ENCODE results near the gene CPT2. TPM values are rescaled to one million over a fixed set of nuclear protein-coding genes. Genes with fewer than 3 reads are reported as not detected.
A peak's percentile ranks its signal among the peaks of the same experiment; 100 is the strongest.

CPT2 gene
- total and polyA plus RNA-seq, 2 of the 13 experiments (the other 11 are each of a cell fraction or from before 2014, with no cell fraction given) = 12.6 to 14.6 TPM

DNA sequence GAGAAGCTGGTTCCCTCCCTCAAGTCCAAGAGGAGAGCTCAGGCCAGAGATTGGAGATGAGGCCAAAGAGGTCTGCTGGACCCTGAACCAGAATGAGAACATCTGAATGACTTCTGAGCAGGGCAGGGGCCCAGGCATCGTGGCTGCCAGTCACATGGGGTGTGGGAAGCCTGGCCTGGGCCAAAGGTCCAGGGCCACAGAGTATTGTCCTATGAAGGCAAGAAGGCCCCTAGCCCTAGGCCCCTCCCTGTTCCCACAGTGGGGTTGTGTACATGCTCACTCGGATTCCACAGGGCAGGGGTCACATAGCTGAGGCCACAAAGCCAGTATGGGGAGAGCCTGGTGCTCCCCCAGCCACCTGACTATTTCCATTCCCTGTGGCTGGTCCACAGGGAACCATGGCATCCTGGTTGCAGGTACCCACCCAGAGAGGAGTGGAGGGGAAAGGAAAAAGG is 35.7 kb upstream of the CPT2 start (continued):
- no peak for TF ChIP-seq ZNF577 (CRISPR knock-in tag; IDR thresholded peaks at IDR 0.05; ENCODE audit: borderline replicate concordance, low read depth)
- peak; percentile 93 for TF ChIP-seq KDM3A (CRISPR knock-in tag; IDR thresholded peaks at IDR 0.05; ENCODE audit: low read depth)
- TF ChIP-seq ZNF446 (CRISPR knock-in tag; IDR thresholded peaks at IDR 0.05) = no peak
- TF ChIP-seq, protein P1, sequence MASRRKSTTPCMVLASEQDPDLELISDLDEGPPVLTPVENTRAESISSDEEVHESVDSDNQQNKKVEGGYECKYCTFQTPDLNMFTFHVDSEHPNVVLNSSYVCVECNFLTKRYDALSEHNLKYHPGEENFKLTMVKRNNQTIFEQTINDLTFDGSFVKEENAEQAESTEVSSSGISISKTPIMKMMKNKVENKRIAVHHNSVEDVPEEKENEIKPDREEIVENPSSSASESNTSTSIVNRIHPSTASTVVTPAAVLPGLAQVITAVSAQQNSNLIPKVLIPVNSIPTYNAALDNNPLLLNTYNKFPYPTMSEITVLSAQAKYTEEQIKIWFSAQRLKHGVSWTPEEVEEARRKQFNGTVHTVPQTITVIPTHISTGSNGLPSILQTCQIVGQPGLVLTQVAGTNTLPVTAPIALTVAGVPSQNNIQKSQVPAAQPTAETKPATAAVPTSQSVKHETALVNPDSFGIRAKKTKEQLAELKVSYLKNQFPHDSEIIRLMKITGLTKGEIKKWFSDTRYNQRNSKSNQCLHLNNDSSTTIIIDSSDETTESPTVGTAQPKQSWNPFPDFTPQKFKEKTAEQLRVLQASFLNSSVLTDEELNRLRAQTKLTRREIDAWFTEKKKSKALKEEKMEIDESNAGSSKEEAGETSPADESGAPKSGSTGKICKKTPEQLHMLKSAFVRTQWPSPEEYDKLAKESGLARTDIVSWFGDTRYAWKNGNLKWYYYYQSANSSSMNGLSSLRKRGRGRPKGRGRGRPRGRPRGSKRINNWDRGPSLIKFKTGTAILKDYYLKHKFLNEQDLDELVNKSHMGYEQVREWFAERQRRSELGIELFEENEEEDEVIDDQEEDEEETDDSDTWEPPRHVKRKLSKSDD (CRISPR knock-in tag; IDR thresholded peaks at IDR 0.05; ENCODE audit: low read depth) = peak; percentile 68; the same call in 1 of the 2 replicates
- no peak for TF ChIP-seq CHCHD3 (CRISPR knock-in tag; IDR thresholded peaks at IDR 0.05)
- no peak for TF ChIP-seq RORA (CRISPR knock-in tag; IDR thresholded peaks at IDR 0.05)
- no peak for TF ChIP-seq PRPF4 (IDR thresholded peaks at IDR 0.05; ENCODE audit: low read depth, low read length, poor library complexity, severe bottlenecking)
- TF ChIP-seq, protein P2, sequence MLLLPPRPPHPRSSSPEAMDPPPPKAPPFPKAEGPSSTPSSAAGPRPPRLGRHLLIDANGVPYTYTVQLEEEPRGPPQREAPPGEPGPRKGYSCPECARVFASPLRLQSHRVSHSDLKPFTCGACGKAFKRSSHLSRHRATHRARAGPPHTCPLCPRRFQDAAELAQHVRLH (CRISPR knock-in tag; IDR thresholded peaks at IDR 0.05; ENCODE audit: borderline replicate concordance, low read depth) = peak; percentile 93; the same call in 1 of the 2 replicates
- TF ChIP-seq ZBTB21 (CRISPR knock-in tag; IDR thresholded peaks at IDR 0.05) = no peak
- TF ChIP-seq ZSCAN31 (CRISPR knock-in tag; IDR thresholded peaks at IDR 0.05; ENCODE audit: low read depth) = peak; percentile 94
- no peak for TF ChIP-seq MAFG (CRISPR knock-in tag; IDR thresholded peaks at IDR 0.05)
- TF ChIP-seq, protein P3, sequence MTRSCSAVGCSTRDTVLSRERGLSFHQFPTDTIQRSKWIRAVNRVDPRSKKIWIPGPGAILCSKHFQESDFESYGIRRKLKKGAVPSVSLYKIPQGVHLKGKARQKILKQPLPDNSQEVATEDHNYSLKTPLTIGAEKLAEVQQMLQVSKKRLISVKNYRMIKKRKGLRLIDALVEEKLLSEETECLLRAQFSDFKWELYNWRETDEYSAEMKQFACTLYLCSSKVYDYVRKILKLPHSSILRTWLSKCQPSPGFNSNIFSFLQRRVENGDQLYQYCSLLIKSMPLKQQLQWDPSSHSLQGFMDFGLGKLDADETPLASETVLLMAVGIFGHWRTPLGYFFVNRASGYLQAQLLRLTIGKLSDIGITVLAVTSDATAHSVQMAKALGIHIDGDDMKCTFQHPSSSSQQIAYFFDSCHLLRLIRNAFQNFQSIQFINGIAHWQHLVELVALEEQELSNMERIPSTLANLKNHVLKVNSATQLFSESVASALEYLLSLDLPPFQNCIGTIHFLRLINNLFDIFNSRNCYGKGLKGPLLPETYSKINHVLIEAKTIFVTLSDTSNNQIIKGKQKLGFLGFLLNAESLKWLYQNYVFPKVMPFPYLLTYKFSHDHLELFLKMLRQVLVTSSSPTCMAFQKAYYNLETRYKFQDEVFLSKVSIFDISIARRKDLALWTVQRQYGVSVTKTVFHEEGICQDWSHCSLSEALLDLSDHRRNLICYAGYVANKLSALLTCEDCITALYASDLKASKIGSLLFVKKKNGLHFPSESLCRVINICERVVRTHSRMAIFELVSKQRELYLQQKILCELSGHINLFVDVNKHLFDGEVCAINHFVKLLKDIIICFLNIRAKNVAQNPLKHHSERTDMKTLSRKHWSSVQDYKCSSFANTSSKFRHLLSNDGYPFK (CRISPR knock-in tag; IDR thresholded peaks at IDR 0.05; ENCODE audit: borderline replicate concordance) = no peak; the same call in 1 of the 2 replicates
- TF ChIP-seq THYN1 (CRISPR knock-in tag; IDR thresholded peaks at IDR 0.05; ENCODE audit: borderline replicate concordance, low read depth) = no peak
- TF ChIP-seq, protein P4, sequence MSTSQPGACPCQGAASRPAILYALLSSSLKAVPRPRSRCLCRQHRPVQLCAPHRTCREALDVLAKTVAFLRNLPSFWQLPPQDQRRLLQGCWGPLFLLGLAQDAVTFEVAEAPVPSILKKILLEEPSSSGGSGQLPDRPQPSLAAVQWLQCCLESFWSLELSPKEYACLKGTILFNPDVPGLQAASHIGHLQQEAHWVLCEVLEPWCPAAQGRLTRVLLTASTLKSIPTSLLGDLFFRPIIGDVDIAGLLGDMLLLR (CRISPR knock-in tag; IDR thresholded peaks at IDR 0.05) = no peak
- TF ChIP-seq ZBTB3 (CRISPR knock-in tag; IDR thresholded peaks at IDR 0.05; ENCODE audit: borderline replicate concordance, low read depth) = 0 out of 2 replicates have a peak, but pooled peaks have one; percentile 77
- TF ChIP-seq ESRRA (CRISPR knock-in tag; IDR thresholded peaks at IDR 0.05; ENCODE audit: low read depth) = peak; percentile 95
- no peak for TF ChIP-seq ZNF549 (CRISPR knock-in tag; IDR thresholded peaks at IDR 0.05)
- no peak for TF ChIP-seq GTF2F1 (IDR thresholded peaks at IDR 0.05; ENCODE audit: low read length)
- peak; percentile 87 for TF ChIP-seq FOXK1 (CRISPR knock-in tag; IDR thresholded peaks at IDR 0.05; ENCODE audit: borderline replicate concordance, low read depth)
- TF ChIP-seq ZNF136 (CRISPR knock-in tag; IDR thresholded peaks at IDR 0.05; ENCODE audit: low read depth) = no peak
- TF ChIP-seq SP1 (IDR thresholded peaks at IDR 0.05) = no peak
- TF ChIP-seq SP1 (CRISPR knock-in tag; IDR thresholded peaks at IDR 0.05) = peak; percentile 61
- TF ChIP-seq, protein P5, sequence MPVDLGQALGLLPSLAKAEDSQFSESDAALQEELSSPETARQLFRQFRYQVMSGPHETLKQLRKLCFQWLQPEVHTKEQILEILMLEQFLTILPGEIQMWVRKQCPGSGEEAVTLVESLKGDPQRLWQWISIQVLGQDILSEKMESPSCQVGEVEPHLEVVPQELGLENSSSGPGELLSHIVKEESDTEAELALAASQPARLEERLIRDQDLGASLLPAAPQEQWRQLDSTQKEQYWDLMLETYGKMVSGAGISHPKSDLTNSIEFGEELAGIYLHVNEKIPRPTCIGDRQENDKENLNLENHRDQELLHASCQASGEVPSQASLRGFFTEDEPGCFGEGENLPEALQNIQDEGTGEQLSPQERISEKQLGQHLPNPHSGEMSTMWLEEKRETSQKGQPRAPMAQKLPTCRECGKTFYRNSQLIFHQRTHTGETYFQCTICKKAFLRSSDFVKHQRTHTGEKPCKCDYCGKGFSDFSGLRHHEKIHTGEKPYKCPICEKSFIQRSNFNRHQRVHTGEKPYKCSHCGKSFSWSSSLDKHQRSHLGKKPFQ (CRISPR knock-in tag; IDR thresholded peaks at IDR 0.05; ENCODE audit: insufficient replicate concordance) = peak; percentile 53
